HG03045 (cell line): ENCODE results near the gene RPL28.
"Not testable (repeated sequence)": the region's sequence is repeated elsewhere in the genome, so short reads cannot be mapped to it uniquely, and the experiment has no call there.

Experiments
- ATAC-seq: cut with Tn5 transposase; IDR thresholded peaks from one replicate; pipeline ENCODE4 v1.9.1; 2021; ENCODE audit warnings: mild to moderate bottlenecking, moderate library complexity; ENCODE audit not compliant: unreplicated experiment

Gene RPL28

GRCh38 chr19:55446060-55446459 lies 60.3 kb downstream of the RPL28 start:
- no peak for ATAC-seq

GRCh38 chr19:55447421-55448174 lies 61.9 kb downstream of the RPL28 start:
- no peak for ATAC-seq

- not testable (repeated sequence) for ATAC-seq
These were observed 62.4 kb downstream of the RPL28 start for GRCh38 chr19:55448175-55448490.

GRCh38 chr19:55449469-55449868 lies 63.7 kb downstream of the RPL28 start:
- ATAC-seq = no peak

GRCh38 chr19:55451163-55451964 lies 65.6 kb downstream of the RPL28 start:
- no peak for ATAC-seq

GRCh38 chr19:55451965-55452748 lies 66.4 kb downstream of the RPL28 start:
- no peak for ATAC-seq
